Activated CD4-positive, CD25-positive, alpha-beta regulatory T cell treated with anti-CD3 and anti-CD28 coated beads, Interleukin-2, amount 50 U/mL, for 16 hours (primary cell): Measurements from ENCODE around the gene SCN8A.
"Not testable (repeated sequence)": the region's sequence is repeated elsewhere in the genome, so short reads cannot be mapped to it uniquely, and the experiment has no call there.

Experiments
- DNase-seq: peaks from one replicate; pipeline ENCODE4 v3.0.0-alpha.2; 2020; ENCODE audit warnings: low read depth, low spot score

Gene SCN8A

DNA sequence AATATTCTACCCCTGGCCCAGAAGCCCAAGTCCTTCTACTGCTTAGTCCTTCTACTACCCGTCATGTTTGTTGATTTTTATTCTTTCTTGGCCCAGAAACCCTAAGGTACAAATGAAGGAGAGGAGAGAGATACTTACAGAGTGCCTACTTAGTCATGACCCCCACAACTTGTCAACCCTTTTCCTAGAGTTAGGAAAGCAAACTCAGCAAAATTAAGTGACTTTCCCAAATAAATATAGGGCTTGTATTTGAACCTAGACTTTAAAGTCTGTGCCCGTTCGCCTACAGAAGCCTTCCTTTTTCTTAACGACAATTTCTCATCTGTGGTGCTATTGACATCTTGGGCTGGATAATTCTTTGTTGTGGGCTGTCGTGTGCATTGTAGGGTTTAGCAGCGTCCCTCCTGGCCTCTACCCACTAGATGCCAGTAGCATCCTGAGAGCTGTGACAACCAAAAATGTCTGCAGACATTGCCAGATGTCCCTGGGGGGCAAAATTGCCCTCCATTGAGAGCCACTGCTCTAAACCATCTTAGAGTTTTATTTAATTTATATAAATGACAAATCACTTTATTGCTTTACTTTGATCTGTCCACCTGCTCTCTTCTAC, 175.1 kb downstream of the SCN8A start:
- no peak for DNase-seq

DNA sequence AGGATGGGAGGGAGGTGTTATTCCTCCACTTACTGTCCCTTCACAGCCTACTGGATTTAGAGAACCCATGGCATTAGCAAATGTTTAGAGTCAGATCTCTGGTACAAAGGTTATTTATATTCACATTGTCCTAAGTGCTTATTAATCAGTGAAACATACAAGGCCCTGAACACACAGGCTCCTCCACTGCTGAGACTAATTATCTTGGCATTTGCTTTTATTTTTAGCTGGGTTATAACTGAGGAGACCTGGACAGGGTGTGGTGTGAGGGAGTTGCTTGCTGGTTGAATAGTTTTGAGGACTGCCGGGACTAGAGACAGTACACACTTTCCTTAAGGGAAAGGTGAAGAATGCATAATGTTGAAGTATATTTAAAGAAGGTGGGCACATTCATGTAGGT, 180.0 kb downstream of the SCN8A start:
- DNase-seq: no peak

DNA sequence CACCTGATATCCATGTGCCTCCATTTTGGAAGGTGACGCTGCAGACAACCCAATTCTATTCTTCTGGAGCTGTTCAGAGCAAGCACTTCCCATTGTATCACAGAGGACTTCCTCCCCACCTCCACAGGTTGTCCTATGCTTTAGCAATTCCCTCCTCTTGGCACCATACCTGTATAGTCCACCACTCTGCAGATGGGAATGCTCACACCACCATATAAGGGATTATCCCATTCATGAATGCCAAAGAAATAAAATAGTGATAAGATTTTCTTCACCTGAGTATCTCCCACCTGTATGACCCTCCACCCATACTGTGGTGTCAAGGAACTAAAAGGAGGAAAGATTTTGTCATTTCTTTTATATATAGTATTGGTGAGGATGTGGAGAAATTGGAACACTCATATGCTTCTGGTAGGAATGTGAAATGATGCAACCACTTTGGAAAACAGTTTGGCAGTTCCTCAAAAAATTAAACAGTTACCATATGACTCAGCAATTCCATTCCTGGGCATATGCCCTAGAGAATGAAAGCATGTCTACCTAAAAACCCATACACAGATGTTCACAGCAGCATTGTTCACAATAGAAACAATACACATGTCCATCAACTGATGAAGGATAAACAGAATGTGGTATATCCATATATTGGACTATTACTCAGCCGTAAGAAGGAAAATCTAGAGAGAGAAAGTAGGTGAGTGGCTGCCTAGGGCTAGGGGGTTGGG, 182.3 kb downstream of the SCN8A start:
- no peak for DNase-seq

DNA sequence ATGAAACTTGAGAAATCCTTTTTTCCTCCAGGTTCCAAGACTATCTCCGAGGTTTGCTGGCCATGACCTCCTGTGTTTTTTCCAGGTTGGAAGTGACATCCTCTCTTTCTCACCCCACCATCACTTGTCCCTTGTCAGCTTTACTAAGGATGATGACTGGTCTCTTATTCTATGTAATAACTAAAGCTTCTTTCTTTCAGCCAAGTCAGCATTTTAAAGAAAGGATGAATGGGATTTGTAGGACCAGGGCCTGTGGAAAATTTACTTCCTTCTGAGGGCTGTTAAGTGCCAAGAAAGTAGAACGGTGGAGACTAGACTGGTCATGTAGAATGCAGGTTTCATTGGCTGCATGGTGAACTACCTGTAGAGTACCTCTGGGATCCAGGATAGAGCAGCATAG, 183.9 kb downstream of the SCN8A start:
- DNase-seq: no peak

DNA sequence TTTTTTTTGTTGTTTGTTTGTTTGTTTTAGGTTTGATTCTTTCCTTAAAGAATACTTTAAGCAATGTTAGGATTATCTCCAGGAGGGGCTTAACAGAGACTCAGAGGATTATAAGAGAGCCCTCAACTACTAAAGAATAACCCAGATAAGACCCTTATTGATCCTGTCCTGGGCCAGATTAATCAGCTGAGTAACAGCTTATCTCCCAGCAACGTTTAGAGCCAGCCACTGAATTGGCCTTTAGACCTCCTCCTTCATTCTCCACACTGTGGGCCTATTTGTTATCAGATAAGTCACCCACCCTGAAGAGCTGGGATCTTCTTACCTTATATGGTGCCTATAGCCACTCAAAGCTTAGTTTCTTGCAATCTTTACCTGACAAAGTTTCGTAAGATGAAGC, 186.4 kb downstream of the SCN8A start:
- no peak for DNase-seq

DNA sequence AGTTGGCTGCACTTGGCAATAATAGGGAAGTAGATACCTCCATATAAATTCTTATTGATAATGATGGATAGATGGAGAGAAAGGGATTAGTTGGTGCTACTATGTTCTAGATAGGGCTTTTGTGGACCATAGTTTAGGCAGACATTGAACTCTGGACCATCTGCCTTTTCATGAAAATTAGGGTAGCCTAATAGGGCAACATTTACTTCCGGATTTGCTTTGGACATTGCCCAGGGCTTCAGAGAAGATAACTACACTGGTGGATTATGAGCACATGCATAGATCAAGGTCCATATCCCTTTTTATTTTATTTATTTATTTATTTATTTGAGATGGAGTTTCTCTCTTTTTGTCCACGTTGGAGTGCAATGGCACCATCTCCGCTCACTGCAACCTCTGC, 186.9 kb downstream of the SCN8A start:
- no peak for DNase-seq

DNA sequence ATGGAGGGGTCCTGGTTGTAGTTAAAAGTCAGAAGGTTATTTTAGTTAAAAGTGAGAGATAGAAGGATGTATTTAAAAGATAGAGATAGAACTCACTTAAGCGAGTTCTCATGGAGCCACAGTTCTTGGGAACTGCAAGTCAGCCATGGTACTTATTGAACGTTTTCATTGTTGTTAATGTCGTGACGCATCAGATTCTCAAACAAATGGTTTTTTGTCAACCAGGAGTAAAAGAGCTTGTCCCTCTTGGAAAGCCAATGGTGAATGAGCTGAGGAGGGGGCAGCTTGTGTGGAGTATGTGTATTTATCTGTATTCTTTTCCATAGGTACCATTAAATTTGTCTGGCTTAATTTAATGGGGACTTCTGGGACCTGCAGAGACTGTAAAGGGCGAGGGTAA, 188.8 kb downstream of the SCN8A start:
- no peak for DNase-seq

DNA sequence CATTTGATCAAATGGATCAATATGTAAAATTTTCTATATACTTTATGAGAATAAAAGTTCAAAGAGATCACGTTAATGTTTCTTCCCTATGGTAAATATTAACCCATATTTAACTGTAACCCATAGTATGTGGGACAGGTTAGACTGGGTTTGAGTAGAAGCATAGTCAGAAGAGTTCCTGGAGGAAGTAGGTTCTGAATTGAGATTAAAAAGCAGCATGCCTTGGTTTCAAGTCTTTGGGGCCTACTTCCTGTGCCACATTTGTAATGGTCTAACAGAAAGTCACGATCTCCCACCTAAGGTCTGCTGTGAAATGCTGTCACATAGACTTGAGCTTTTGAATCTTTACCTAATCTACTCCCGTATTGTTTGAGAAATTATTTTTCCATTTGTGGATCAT, 193.7 kb downstream of the SCN8A start:
- no peak for DNase-seq

DNA sequence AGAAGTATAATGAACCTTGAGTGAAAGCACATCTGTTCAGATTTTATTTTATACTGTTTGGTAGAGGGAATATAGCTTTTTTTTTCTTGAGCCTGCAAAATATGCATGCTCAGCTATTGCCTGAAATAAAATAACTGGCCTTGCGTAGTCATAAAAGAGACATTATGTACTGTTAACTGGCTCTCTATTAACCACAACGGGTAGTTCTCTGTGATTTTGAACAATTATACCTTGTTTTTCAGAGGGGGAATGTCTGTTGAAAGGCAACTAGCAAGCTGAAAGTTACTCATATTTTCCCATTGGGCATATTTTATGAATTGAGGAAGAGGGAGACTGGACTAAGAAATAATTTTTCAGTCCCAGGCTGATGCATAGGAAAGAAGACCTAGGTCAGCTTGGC, 194.9 kb downstream of the SCN8A start:
- no peak for DNase-seq

DNA sequence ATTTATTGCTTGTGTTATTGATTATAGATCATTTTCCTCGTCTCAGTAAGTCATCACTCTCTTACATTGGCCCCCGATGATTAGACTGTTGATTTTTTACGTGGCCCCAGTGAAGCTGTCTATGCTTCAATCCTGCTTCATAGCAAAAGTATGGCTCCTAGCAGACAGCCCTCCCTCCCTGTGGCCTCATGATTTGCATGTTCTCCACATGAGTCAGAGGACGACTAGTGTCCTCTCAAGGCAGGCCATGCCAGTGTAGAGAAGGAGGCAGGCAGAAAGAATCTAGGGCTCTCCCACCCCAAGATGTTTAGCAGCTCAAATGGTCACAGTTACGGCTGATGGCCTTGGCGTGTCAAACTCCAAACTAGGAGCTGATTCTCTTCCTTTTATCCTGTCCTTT, 197.8 kb downstream of the SCN8A start:
- no peak for DNase-seq

DNA sequence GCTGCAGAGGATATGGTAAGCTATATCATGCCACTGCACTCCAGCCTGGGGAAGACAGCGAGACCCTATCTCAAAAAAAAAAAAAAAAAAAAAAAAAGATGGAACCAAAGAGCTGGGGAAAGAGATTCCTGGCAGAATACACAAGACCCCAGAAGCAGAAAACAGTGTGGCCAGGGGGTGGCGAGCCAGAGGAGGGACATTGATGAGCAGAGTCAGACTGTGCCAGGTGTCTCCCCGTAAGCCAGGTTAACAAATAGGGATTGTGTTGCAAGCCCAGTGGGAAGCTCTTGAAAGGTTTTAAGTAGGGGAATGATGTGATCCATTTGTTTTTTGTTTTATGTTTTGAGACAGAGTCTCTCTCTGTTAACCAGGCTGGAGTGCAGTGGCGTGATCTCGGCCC, 201.4 kb downstream of the SCN8A start:
- no peak for DNase-seq

DNA sequence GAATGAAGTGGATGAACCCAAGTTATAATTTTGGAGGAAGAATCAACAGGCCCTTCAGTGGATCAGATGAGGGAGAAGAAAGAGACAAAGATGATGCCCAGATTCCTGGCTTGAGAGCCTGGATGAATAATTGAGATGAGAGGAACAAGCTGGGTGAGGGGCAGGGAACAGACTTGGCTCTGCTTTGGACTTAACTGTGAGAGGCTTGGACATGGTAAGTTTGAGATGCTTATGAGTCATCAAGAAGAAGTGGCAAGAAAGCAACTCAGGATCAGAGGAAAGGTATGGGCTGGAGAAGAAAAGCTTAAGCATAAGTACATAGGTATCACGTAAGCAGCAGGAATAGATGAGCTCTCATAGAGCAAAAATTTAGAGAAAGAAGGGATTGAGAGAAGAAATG, 202.2 kb downstream of the SCN8A start:
- DNase-seq: no peak

DNA sequence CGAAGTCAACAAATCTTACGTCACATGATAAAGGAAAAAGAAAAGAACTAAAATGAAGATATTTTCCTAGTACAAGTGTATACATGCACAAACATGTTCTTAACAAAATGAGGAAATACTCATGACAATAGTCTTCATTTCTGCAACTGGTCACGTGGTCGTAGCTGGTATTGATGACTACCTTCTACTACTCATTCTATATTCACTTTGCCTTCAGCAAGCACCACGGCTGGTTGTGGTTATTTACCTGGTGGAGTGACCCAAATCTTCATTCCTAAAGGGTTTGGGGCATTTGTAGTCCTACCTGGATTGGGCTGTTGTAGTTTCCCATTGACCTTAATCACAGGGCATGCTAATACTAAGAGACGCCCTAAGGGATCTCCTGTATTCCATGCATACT, 206.3 kb downstream of the SCN8A start:
- no peak for DNase-seq

DNA sequence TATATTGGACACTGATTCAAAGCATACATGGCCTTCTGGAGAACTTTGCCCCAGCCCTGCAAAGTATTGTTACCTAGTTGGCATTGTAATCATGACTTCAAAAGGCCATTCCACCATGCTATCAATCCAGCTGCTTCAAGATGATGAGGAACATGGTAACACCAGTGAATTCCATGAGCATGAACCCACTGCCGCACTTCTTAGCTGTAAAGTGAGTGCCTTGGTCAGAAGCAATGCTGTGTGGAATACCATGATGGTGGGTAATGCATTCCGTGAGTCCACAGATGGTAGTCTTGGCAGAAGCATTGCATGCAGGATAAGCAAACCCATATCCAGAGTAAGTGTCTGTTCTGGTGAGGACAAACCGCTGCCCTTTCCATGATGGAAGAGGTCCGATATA, 207.0 kb downstream of the SCN8A start:
- DNase-seq: not testable (repeated sequence)

DNA sequence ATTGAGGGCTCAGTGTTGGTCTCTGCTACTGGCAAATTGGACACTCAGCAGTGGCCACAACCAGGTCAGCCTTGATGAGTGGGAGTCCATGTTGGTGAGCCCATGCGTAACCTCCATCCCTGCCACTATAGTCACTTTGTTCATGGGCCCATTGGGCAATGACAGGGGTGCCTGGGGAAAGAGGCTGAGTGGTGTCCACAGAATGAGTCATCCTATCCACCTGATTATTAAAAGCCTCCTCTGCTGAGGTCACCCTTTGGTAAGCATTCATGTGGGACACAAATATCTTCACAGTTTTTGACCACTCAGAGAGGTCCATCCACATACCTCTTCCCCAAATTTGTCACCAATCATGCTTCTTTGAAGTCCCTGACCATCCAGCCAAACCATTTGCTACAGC, 207.5 kb downstream of the SCN8A start:
- DNase-seq: no peak

DNA sequence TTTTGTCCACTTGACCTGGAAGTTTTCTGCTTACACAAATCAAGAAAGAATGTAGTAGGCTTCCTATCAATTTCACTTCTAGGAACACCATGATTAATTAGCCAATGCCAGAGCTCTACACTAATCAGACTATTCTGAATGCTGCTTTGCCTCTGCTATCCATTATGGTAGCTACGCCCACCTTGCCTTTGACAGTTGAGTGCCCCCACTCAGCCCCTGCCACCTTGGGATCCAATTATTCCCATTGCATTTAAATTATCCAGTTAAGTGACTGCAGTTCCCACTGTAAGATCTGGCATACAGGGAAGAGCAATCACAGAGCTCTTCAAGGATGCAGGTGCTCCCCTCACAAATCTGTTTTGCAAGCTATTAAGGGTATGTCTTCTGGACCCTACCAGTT, 210.0 kb downstream of the SCN8A start:
- DNase-seq: no peak

DNA sequence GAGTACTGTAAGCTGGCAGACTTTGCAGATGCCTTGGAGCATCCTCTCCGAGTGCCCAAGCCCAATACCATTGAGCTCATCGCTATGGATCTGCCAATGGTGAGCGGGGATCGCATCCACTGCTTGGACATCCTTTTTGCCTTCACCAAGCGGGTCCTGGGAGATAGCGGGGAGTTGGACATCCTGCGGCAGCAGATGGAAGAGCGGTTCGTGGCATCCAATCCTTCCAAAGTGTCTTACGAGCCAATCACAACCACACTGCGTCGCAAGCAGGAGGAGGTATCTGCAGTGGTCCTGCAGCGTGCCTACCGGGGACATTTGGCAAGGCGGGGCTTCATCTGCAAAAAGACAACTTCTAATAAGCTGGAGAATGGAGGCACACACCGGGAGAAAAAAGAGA, 215.9 kb downstream of the SCN8A start:
- DNase-seq: no peak

DNA sequence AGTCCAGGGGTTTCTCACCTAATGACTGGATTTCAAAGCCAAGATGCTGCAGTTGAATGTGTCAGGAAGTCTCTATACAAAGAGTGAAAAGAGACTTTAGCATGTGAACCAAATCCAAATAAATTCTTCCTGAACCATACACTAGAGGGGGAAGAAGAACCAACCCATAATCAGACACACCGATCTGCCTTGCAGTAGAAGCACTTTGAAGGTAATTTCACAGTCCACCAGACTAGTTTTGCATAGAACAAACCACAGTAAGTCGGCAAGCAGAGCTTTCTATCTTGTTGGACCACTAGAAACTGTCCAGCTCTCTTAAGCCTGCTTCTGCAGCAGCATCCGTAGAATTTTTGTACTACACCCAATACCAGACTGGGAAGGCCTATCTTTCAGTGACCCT, 218.2 kb downstream of the SCN8A start:
- DNase-seq: no peak

DNA sequence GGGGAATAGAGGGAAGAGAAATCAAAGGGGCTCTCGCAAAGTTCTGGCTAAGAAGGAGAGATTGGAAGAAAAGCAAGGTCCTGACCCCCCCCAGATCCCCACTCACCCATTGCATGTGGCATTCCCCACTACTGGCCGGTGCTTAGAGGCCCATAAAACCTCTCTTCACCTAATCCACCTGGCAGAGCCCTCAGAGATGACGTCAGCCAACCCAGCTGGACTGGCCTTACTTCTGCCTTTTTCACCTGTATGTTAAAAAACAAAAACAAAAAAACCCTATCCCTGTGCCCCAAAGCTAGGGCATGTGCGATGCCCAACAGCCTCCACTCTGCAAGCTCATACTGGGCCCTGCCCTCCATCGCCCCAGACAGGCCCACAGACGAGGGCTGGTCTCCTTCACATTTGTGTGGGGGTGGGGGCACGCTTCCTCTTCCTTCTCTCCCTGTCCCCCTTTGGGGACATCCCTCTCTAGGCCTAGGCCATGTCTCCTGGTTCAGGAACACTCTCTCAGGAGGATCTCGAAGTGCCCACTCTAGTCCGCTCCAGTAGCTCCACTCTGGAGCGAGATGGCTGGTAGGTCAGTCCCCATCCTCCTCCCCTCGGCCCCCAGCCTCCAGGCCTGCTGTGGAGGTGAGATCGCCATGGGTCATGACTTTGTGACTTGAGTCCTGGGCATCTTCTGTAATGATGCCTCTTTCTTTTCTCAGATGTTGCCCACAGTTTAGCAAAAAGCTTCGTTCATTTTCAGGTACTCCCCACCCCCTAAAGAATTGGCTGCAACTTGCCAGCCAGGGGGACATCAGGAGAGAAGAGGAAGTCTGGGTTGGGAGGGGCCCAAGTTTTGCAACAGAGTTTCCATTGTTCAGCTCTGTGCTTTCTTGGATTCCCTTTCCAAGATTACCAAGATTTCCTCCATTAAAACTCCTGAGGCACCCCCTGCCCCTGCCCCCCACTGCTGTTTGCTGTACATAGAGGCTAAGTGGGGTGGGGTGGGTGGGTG, 220.5 kb downstream of the SCN8A start:
- DNase-seq: no peak

DNA sequence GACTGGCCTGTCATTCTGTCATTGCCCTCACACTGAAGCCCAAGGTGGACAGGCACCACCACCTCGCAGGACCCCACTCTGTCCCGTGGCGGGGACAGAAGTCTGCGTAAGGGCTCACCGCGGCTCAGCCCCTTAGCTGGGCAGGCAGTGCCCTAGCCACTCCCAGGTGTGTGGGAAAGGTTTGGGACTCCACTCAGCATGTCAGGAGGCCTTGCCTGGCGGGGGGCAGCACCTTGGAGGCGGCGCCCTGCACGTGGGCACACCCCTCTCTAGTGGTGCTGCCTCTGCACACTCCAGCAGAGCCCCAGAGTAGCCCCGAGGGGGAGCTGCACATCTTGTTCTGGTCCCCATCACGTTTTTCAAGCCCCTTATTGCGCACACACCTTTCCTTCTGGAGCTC, 221.8 kb downstream of the SCN8A start:
- DNase-seq: no peak

DNA sequence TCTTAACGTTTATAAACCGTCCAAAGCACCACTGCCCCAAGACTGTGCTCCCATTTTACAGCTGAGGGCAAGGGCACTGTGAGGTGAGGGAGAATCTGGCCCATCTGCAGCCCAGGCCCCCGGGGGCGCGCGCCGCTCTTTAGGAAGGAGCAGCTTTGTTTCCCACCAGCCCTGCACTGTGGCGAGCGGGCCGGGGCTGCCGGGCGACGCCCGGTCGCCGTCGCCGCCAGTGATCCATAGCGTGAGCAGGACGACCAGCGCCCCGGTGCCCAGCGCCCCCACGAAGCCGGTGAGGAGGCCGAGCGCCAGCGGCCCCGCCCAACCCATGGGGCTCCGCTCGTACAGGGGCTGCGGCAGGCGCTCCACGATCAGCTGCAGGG, 222.9 kb downstream of the SCN8A start:
- DNase-seq: no peak

DNA sequence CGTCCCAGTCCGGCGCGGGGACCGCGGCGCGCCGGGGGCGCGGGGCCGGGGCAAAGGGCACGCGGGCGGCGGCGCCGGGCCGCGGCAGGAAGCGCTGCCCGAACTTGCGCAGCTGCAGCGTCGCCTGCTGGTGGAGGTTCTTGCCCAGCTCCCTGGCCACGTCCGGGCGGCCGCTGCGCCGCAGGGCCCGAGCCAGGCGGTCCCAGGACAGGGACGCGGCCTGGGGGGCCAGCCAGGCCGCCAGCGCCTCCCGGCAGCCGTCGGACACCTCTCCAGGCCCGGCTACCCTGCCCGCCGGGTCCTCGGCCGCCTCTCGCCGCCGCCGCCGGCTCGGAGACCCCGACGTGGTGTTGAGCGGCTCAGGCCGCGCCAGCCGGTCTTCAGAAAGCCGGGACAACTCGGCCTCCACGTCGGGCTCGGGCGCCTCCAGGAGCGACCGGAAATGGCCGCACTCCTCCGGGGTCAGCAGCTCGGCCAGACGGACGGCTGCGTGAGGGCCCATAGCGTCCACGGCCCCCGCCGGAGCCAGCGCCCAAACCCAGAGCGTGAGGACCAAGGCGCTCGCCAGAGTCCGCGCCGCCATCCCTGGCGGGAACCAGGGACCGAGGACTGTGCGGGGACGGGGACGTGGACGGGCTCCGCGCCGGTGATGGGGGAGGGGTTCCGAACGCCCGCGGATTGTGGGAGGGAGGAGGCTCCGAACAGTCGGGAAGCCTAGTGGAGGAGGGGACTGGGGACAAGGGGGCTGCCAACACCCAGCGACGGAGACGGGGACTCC, 223.5 kb downstream of the SCN8A start:
- DNase-seq: no peak
